Measurements from ENCODE around the gene TNFRSF19.

DNA sequence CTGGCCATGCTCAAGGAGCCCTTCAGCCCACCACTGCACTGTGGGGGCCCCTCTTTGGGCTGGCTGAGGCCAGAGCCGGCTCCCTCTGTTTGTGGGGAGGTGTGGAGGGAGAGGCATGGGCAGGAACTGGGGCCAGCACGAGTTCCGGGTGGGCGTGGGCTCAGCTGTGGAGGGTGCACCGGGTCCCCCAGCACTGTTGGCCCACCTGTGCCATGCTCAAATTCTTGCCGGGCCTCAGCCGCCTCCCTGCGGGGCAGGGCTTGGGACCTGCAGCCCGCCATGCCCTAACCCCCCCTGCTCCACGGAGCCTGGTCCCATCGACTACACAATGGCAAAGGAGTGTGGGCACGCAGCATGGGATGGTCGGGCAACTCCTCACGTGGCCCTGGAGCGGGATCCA, 38.8 kb upstream of the TNFRSF19 start:
- TF ChIP-seq, protein P1, sequence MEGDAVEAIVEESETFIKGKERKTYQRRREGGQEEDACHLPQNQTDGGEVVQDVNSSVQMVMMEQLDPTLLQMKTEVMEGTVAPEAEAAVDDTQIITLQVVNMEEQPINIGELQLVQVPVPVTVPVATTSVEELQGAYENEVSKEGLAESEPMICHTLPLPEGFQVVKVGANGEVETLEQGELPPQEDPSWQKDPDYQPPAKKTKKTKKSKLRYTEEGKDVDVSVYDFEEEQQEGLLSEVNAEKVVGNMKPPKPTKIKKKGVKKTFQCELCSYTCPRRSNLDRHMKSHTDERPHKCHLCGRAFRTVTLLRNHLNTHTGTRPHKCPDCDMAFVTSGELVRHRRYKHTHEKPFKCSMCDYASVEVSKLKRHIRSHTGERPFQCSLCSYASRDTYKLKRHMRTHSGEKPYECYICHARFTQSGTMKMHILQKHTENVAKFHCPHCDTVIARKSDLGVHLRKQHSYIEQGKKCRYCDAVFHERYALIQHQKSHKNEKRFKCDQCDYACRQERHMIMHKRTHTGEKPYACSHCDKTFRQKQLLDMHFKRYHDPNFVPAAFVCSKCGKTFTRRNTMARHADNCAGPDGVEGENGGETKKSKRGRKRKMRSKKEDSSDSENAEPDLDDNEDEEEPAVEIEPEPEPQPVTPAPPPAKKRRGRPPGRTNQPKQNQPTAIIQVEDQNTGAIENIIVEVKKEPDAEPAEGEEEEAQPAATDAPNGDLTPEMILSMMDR (IDR thresholded peaks at IDR 0.05), result no peak
- TF ChIP-seq POLR2A (IDR thresholded peaks at IDR 0.05), result no peak

All from heart left ventricle (tissue), 13 donors.